SK-N-SH (cell line): ENCODE data around the gene PUDP. TPM values are rescaled to one million over a fixed set of nuclear protein-coding genes. Genes with fewer than 3 reads are reported as not detected.
"Not testable (repeated sequence)": the region's sequence is repeated elsewhere in the genome, so short reads cannot be mapped to it uniquely, and the experiment has no call there.

Source experiments
- CTCF ChIA-PET: fragments of 300-600, 350-600 bp; formaldehyde crosslinking; extraction: SDS; loops from one replicate; lab custom pipeline; 2021; lab: Yijun Ruan, JAX
- POLR2A ChIA-PET: fragments of 350-600 bp; sonication (Branson Sonifier 250); formaldehyde crosslinking; extraction: SDS; loops from one replicate; lab custom pipeline; 2020; ENCODE audit warnings: antibody characterized with exemption, inconsistent platforms; lab: Yijun Ruan, JAX
- DNase-seq: peaks from one replicate; pipeline ENCODE4 v3.0.0; 2012
- H2AFZ ChIP-seq: fragments of 200-600 bp; sonication (generic); 2 replicates; pipeline ENCODE4 v1.8.1; 2016; ENCODE audit warnings: antibody characterized with exemption, mild to moderate bottlenecking, low read depth
- H3F3A ChIP-seq: fragments of 200-600 bp; sonication (generic); replicated peaks from 2 replicates; pipeline ENCODE3; 2016; ENCODE audit warnings: antibody characterized with exemption, mild to moderate bottlenecking; ENCODE audit not compliant: insufficient read depth
- H3K27ac ChIP-seq, 2 experiments: fragments of 200-500 bp in 1 of 2; fragments of 200-600 bp in 1 of 2; sonication (Bioruptor generic) in 1 of 2; sonication (generic), shearing (Covaris generic) in 1 of 2; 2 replicates each; pipeline versions ENCODE4 v1.5.1 to v1.6.1; 2014 to 2016; ENCODE audit warnings: low read depth in 2 of 2, inconsistent platforms in 1 of 2, low read length in 1 of 2, mild to moderate bottlenecking in 1 of 2, mixed read lengths in 1 of 2
- H3K27me3 ChIP-seq: fragments of 200-600 bp; sonication (generic), shearing (Covaris generic); 2 replicates; pipeline ENCODE4 v1.6.1; 2016; ENCODE audit warnings: mixed run types; ENCODE audit not compliant: insufficient read depth
- H3K36me3 ChIP-seq, 2 experiments: fragments of 200-500 bp in 1 of 2; fragments of 200-600 bp in 1 of 2; sonication (Bioruptor generic) in 1 of 2; sonication (generic) in 1 of 2; replicated peaks in 1 of 2; 2 replicates each; pipeline versions ENCODE3 to v1.5.1; 2014 to 2016; ENCODE audit warnings: low read length in 1 of 2, mild to moderate bottlenecking in 1 of 2; ENCODE audit not compliant: insufficient read depth in 2 of 2, control insufficient read depth in 1 of 2
- H3K4me1 ChIP-seq, 2 experiments: fragments of 200-500 bp in 1 of 2; fragments of 200-600 bp in 1 of 2; sonication (Bioruptor generic) in 1 of 2; sonication (generic), shearing (Covaris generic) in 1 of 2; 2 replicates each; pipeline versions ENCODE4 v1.5.1 to v1.6.1; 2014 to 2016; ENCODE audit warnings: low read depth in 1 of 2, low read length in 1 of 2, mixed run types in 1 of 2; ENCODE audit not compliant: insufficient read depth in 2 of 2, control insufficient read depth in 1 of 2
- H3K4me2 ChIP-seq: fragments of 200-600 bp; sonication (generic), shearing (Covaris generic); 2 replicates; pipeline ENCODE4 v1.6.1; 2017; ENCODE audit warnings: mixed run types
- H3K4me3 ChIP-seq, 2 experiments: fragments of 200-500 bp in 1 of 2; fragments of 200-600 bp in 1 of 2; sonication (Bioruptor generic) in 1 of 2; sonication (generic), shearing (Covaris generic) in 1 of 2; 2 replicates each; pipeline versions ENCODE4 v1.5.1 to v1.8.1; 2014 to 2016; ENCODE audit warnings: low read depth in 2 of 2, inconsistent platforms in 1 of 2, low read length in 1 of 2, mild to moderate bottlenecking in 1 of 2, mixed read lengths in 1 of 2, moderate library complexity in 1 of 2
- H3K79me2 ChIP-seq: fragments of 200-600 bp; sonication (generic); 2 replicates; pipeline ENCODE4 v1.8.1; 2017; ENCODE audit warnings: mild to moderate bottlenecking; ENCODE audit not compliant: insufficient read depth
- H3K9ac ChIP-seq: fragments of 200-600 bp; sonication (generic); 2 replicates; pipeline ENCODE4 v1.6.1; 2017; ENCODE audit warnings: mixed run types
- H3K9me2 ChIP-seq: fragments of 200-600 bp; sonication (generic); 2 replicates; pipeline ENCODE4 v1.6.1; 2017; ENCODE audit warnings: mixed run types
- H3K9me3 ChIP-seq: fragments of 200-600 bp; sonication (generic); 2 replicates; pipeline ENCODE4 v1.6.1; 2017; ENCODE audit warnings: mixed run types, mild to moderate bottlenecking, moderate library complexity
- H4K20me1 ChIP-seq: fragments of 200-600 bp; sonication (generic); 2 replicates; pipeline ENCODE4 v1.6.1; 2017; ENCODE audit warnings: mild to moderate bottlenecking, mixed run types; ENCODE audit not compliant: insufficient read depth
- CHD2 ChIP-seq: fragments of 150-350 bp; IDR thresholded peaks from 2 replicates; pipeline ENCODE4 v1.6.1; 2018; ENCODE audit warnings: low read length; ENCODE audit not compliant: partially characterized antibody
- CTCF ChIP-seq: fragments of 200-600 bp; sonication (generic); IDR thresholded peaks from 2 replicates; pipeline ENCODE4 v1.6.1; 2017; ENCODE audit warnings: antibody characterized with exemption, mild to moderate bottlenecking, moderate library complexity
- EP300 ChIP-seq, 2 experiments: IDR thresholded peaks; 2 replicates each; pipeline versions ENCODE4 v1.4.0 to v1.6.1; 2012; ENCODE audit warnings: borderline replicate concordance in 1 of 2, low read depth in 1 of 2, low read length in 1 of 2
- FOSL2 ChIP-seq: IDR thresholded peaks from 2 replicates; pipeline ENCODE4 v1.4.0; 2012; ENCODE audit warnings: low read depth, mild to moderate bottlenecking, moderate library complexity, borderline replicate concordance
- FOXJ3 ChIP-seq: sonication (generic); formaldehyde crosslinking; IDR thresholded peaks from 2 replicates; pipeline ENCODE4 v1.5.1; 2020; ENCODE audit warnings: mild to moderate bottlenecking, missing genetic modification reagents
- FOXM1 ChIP-seq: IDR thresholded peaks from 2 replicates; pipeline ENCODE4 v1.4.0; 2012; ENCODE audit warnings: low read depth, mild to moderate bottlenecking
- GABPA ChIP-seq: IDR thresholded peaks from 2 replicates; pipeline ENCODE4 v1.4.0; 2012; ENCODE audit warnings: low read depth, mild to moderate bottlenecking
- GATA2 ChIP-seq: sonication (generic); formaldehyde crosslinking; IDR thresholded peaks from 2 replicates; pipeline ENCODE4 v1.5.0; 2020; ENCODE audit warnings: mild to moderate bottlenecking, missing genetic modification reagents
- JUND ChIP-seq: IDR thresholded peaks from 2 replicates; pipeline ENCODE4 v1.4.0; 2012
- MEF2A ChIP-seq: IDR thresholded peaks from 2 replicates; pipeline ENCODE4 v1.4.0; 2012; ENCODE audit warnings: low read depth, borderline replicate concordance
- NFIC ChIP-seq: IDR thresholded peaks from 2 replicates; pipeline ENCODE4 v1.4.0; 2012; ENCODE audit warnings: borderline replicate concordance
- RAD21 ChIP-seq: IDR thresholded peaks from 2 replicates; pipeline ENCODE4 v1.6.1; 2012; ENCODE audit warnings: mild to moderate bottlenecking, low read length
- SIN3A ChIP-seq: IDR thresholded peaks from 2 replicates; pipeline ENCODE4 v1.6.1; 2012; ENCODE audit warnings: low read depth, mild to moderate bottlenecking, low read length, moderate library complexity, borderline replicate concordance
- SMC3 ChIP-seq: IDR thresholded peaks from 2 replicates; pipeline ENCODE4 v1.6.1; 2012; ENCODE audit warnings: low read depth, low read length, improper control_type of control experiment
- TEAD4 ChIP-seq: IDR thresholded peaks from 2 replicates; pipeline ENCODE4 v1.4.0; 2012; ENCODE audit warnings: mild to moderate bottlenecking, borderline replicate concordance; ENCODE audit not compliant: insufficient read depth
- WGBS: methylation state at CpG from one replicate; pipeline ENCODE4 v1.1.6; 2017; ENCODE audit warnings: low lambda C conversion rate; 5-methylcytosine and 5-hydroxymethylcytosine counted together
- polyA plus RNA-seq, 3 experiments: library from polyadenylated mRNA; depleted of rRNA; stranded (reverse); fragments of >200 nt; gene quantifications; 2 replicates each; pipeline ENCODE4 v1.2.3, GENCODE V29; 2012
- TF ChIP-seq, protein P1 (sequence below): IDR thresholded peaks from 2 replicates; pipeline ENCODE4 v1.4.0; 2012; ENCODE audit warnings: low read depth
- TF ChIP-seq, protein P2 (sequence below): fragments of 150-350 bp; IDR thresholded peaks from 2 replicates; pipeline ENCODE4 v1.6.1; 2016; ENCODE audit warnings: mild to moderate bottlenecking, low read depth, low read length

The PUDP gene
- polyA plus RNA-seq, 1 of the 3 experiments (the other 2 are of a cell fraction): 23.0 TPM

- H3K4me3 ChIP-seq: no peak overlapping the region
- no peaks in the 10 kb centered on the region for H3K9me2 ChIP-seq
- WGBS: 57% methylated on average over 8 of the region's 8 CpGs
- no peak overlapping the region for H3K9ac ChIP-seq
- no peak overlapping the region for H3K27ac ChIP-seq
- no peaks in the 10 kb centered on the region for H3K9me3 ChIP-seq
- ChIA-PET CTCF (no interaction called here), POLR2A (no interaction called here)
- DNase-seq: no peak
- no peaks in the 10 kb centered on the region for H3K79me2 ChIP-seq
- TF ChIP-seq GABPA: no peak
- TF ChIP-seq RAD21: no peak
- TF ChIP-seq GATA2 (CRISPR knock-in tag): no peak
- TF ChIP-seq MEF2A: no peak
- TF ChIP-seq, protein P1, sequence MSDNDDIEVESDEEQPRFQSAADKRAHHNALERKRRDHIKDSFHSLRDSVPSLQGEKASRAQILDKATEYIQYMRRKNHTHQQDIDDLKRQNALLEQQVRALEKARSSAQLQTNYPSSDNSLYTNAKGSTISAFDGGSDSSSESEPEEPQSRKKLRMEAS: no peak
- no peak for TF ChIP-seq CTCF
- TF ChIP-seq TEAD4: no peak
- no peak for TF ChIP-seq JUND
- TF ChIP-seq NFIC: no peak
- TF ChIP-seq, protein P2, sequence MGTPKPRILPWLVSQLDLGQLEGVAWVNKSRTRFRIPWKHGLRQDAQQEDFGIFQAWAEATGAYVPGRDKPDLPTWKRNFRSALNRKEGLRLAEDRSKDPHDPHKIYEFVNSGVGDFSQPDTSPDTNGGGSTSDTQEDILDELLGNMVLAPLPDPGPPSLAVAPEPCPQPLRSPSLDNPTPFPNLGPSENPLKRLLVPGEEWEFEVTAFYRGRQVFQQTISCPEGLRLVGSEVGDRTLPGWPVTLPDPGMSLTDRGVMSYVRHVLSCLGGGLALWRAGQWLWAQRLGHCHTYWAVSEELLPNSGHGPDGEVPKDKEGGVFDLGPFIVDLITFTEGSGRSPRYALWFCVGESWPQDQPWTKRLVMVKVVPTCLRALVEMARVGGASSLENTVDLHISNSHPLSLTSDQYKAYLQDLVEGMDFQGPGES: no peak
- no peak for TF ChIP-seq SMC3
- no peak for TF ChIP-seq FOXM1
- TF ChIP-seq SIN3A: no peak
- no peak for TF ChIP-seq CHD2
- no peak for TF ChIP-seq FOXJ3 (CRISPR knock-in tag)
- TF ChIP-seq EP300 (IDR thresholded peaks at IDR 0.05; ENCODE audit: borderline replicate concordance in 1 of 2, low read depth in 1 of 2, low read length in 1 of 2): no peak
- TF ChIP-seq FOSL2: no peak
- H3K27me3 ChIP-seq: no peaks in the 10 kb centered on the region
- H3K4me1 ChIP-seq: no peaks in the 10 kb centered on the region
- no peaks in the 10 kb centered on the region for H3K36me3 ChIP-seq
- no peaks in the 10 kb centered on the region for H4K20me1 ChIP-seq
- H3K4me2 ChIP-seq: no peak overlapping the region
- H3F3A ChIP-seq: no peaks in the 10 kb centered on the region
- H2AFZ ChIP-seq: no peak overlapping the region
Measured at GRCh38 chrX:7027071-7027470, 120.9 kb downstream of the PUDP start.

DNA sequence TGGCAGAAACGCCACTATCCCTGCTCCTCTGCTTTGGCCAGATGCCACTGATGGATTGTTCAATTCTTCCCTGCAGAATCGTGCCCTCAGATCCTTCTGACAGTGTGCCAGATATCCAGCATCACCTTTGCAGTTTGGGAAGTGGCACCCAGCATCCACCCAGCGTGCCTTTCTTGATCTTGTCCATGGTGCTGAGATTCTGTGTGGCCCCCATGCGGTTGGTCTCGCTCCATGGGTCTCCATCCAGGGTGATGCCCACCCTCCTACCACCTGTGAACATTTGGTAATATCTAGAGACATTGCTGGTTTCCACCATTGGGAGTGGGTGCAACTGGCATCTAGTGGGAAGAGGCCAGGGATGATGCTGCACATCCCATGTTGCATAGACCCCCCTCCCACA is 121.6 kb downstream of the PUDP start:
- POLR2A ChIA-PET: not testable (repeated sequence)
- 46% methylated on average over 4 of the region's 5 CpGs for WGBS

More for the DNA sequence above, 121.6 kb downstream of the PUDP start:
- H3K9me3 ChIP-seq, H3K4me1 ChIP-seq, H3K9ac ChIP-seq, H3K36me3 ChIP-seq, H3K4me2 ChIP-seq, DNase-seq, H3K27ac ChIP-seq, H4K20me1 ChIP-seq, CTCF ChIA-PET, H3K9me2 ChIP-seq, H3K4me3 ChIP-seq, H3K27me3 ChIP-seq, H2AFZ ChIP-seq, H3K79me2 ChIP-seq, H3F3A ChIP-seq: not testable (repeated sequence)
